NOMO-1 treated with DMSO at 0.1 percent for 48 hours (cell line): ENCODE results near the gene ADGRL2.

Source experiments
- DNase-seq: peaks from one replicate; lab custom pipeline; 2025; ENCODE audit not compliant: unreplicated experiment; lab: John Stamatoyannopoulos, UW

ADGRL2 gene

DNA sequence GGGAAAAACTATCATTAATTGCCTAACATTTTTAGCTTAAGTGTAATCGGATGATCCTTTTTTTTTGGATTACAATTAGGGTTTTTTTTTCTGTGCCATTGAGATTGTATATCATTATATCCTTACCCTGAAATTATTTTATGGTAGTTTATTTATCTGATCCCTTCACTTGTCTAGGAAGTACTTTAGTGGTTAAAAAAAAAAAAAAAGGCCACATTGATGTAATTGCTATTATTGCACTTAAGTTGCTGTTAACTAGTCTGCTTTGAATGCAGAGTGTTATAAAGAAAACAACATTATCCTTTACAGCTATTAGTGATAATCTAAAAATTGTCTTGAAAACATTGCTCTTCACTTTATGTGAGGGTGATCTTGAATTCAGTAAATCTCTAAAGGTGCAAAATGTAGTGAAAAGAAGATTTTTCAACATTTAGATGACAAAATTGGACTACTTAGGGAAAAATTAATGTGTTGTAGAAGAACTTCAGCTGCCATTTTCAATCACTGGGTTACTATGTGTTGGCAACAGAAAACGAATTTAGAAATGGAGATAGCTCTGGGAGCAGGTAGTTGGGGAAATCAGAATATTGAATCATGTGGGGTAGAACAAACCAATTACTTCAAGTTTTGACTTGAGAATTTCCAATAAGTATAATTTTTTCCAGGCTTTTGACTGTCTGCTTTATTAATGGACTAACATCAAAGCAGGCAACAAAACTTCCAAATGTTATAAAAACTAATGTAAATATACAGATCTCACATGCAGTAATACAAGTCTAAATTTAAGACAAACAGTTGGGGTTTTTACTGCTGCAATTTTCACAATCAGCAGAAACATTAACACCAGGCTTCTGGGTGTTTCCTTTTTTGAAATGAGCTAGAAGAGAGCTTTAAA, 5.0 kb downstream of the ADGRL2 start:
- DNase-seq, result peak; percentile 72

- DNase-seq, result no peak
These were observed 5.7 kb downstream of the ADGRL2 start for GRCh38 chr1:81806432-81806770.

DNA sequence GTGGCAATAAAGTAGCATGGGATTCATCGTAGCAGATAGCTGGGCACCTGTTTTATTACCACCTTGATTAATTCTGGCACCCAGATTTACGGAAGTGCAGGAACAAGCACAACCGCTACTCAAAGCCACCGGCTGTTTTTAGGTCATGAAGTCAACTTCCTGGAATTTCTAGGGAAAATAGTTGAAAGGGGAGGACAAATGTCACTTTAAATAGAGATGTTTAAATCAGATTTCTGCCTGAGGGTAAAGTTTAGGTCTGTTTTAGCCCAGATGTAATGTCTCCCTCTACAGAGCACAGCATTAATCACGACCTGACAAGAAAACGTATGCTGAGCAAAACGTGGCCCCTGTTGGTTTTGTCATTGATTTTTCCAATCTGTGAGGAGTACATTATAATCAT, 8.0 kb downstream of the ADGRL2 start:
- DNase-seq, result peak; percentile 75

- peak; percentile 18 for DNase-seq
These were observed 9.1 kb downstream of the ADGRL2 start for GRCh38 chr1:81809808-81810207.

DNA sequence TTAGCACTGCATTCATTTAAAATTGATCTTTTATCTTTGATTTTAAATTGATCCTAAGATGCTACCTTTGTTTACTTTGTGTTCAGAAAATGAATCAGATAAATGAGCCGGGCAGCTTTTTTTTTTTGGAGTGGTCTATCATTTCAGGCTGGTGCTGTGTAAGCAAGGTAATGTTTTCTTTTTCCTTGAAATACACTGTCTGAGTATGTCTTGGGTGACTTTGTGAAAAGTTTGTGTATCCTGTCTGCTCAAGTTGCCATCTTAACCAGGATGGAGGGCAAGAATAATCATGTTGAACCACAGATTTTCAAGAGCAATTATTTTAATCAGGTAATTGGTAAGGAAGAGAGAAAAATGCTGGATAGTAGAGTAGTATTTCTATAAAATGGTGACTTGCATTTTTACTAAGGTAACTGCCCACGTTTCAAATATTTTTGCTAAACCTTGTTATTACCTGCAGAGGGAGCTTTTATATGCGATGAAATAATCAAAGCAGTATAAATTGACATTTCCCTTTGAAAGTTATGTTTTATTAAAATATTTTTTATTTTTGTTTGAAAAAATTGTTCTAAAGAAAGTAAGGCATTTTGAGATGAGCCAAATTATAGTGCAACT, 11.1 kb downstream of the ADGRL2 start:
- peak; percentile 47 for DNase-seq

DNA sequence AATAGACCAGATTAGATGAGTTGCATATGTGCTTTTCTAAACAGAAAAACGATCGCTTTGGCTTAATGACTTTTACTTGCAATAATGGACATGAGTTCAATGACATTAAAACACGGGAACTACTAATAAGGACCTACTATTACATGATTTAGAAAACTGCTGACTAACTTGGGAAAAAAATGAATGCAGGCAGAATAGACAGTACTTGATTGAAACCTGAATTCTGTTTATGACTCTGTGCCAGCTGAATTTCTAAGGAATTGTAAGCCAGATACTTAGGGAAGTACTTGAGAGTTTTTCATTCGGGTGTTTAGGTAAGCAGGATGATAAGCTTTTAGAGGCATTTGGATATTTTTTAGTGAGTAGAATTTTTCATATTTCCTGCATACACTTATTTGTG, 12.0 kb downstream of the ADGRL2 start:
- peak; percentile 52 for DNase-seq

DNA sequence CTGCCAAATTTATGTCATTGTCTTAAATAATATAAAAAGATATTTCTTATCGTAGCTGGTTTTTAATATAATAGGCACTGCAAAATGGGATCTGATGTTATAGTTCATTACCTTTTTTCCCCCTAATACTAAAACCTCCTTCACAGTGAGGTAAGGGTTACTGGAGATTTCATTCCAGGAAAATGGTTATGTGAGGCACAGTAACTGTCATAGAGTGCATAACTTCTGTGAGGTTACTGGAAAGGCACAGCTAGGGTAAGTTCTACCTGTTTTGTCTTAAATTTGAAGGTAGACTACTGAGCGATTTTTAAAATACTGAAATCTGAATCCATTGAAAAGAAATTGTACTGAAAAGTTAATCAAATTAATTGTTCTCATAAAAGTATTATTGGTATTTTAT, 13.0 kb downstream of the ADGRL2 start:
- peak; percentile 20 for DNase-seq

GRCh38 chr1:81819613-81820012, 18.9 kb downstream of the ADGRL2 start:
- DNase-seq, result no peak

DNA sequence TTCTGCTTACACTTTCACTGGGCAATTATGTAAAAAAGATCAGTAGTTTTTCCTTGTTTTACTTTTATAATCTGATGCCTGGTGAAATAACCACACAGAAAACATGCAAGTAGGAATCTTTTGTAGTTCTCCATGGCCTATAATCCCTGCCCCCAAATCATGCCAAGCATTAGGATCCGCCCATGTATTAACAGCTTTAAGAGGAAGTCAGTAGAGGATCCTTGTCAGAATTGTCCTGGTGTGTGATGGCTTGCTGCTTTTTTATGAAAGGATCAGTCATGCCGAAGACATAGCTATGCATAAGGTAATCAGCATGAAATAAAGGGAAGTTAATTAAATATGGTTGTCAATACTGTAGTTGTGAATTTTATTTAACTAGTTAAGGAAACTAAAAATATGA, 20.0 kb downstream of the ADGRL2 start:
- peak; percentile 82 for DNase-seq

GRCh38 chr1:81823082-81823481, 22.3 kb downstream of the ADGRL2 start:
- no peak for DNase-seq

DNA sequence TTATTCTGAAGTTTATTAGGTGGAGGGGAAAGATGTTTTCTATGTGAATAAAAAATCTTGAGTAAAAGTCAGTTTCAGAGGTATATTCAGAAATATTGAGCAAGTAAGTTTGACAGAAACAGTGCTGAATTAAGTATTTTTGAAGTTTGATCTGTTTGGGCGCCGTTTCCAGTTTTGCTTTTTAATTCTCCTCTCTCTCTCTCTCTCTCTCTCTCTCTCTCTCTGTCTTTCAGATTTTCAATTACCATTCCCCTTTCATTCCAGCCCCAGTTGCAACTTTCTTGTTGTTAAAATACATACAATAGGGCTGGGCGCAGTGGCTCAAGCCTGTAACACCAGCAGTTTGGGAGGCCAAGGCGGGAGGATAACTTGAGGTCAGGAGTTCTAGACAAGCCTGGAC, 24.0 kb downstream of the ADGRL2 start:
- no peak for DNase-seq

DNA sequence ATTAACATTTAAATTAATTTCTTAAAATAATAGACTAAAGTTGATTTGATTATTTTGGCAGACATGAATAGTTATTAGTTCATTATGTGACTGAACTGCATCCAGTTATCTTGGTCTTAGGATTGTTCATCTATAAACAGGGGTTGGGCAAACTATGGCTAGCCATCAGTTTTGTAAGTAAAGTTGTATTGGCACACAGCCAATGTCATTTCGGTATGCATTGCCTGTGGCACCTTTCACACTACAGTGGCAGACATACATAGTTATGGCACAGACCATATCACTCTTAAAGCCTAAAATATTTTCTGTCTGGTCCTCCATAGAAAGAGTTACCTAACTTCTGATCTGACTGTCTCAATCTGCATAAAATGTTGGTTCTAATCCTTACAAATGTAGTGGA, 27.2 kb downstream of the ADGRL2 start:
- no peak for DNase-seq

GRCh38 chr1:81832573-81832972, 31.8 kb downstream of the ADGRL2 start:
- no peak for DNase-seq

DNA sequence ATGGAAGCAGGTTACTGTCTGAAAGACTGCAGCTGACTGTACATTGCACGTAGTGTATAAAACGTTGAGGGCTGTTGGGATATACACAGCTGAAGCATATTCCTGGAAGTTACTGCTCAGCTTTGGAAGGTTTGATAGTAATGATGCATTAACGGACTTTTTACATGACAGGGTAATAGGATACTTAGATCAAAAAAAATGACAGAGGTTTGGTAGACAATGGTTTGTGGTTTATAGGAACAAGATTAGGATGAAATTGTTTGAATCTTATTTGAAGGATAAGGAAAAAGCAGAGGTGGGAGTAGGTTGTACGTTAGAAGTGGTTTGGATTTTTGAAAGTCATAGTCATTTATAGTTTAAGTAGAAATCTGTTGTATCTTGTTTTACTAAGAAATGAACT, 33.0 kb downstream of the ADGRL2 start:
- DNase-seq, result no peak

- DNase-seq, result no peak
These were observed 33.5 kb downstream of the ADGRL2 start for GRCh38 chr1:81834268-81834667.

DNA sequence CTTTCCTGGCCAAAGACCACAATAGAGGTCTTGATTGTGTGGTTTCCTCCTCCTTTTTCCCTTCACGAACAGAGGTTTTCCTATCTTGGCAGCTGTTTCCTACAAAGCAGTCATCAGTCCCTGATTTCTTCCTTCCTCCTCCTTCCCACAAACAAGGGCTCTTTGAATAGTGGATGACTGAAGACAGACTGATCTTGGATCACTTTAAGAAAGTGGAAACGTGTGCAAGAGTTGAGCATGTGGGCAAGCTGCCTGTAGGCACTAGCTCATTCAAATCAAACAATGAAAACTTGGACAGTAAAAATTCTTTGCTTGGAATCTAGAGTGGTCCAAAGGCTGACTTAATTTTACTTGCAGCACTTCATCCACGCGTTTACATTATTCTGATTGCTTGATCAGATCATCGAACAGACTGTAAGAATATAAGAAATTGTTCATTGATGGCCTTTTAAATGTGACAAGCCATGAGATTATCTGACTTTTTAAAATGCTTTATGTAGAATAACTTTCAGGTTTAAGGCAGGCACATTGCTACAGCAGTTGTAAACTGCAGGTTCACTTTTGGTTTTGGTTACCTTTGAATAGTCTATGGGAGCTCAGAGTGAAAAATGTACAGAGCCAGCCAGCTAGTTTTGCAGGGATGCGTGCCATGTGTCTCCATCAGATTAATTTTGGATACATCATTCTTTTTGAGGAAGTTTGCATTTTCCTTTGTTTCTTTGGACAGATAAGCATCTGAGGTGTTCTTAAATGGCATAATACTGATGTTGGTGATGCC, 34.4 kb downstream of the ADGRL2 start:
- peak; percentile 7 for DNase-seq

DNA sequence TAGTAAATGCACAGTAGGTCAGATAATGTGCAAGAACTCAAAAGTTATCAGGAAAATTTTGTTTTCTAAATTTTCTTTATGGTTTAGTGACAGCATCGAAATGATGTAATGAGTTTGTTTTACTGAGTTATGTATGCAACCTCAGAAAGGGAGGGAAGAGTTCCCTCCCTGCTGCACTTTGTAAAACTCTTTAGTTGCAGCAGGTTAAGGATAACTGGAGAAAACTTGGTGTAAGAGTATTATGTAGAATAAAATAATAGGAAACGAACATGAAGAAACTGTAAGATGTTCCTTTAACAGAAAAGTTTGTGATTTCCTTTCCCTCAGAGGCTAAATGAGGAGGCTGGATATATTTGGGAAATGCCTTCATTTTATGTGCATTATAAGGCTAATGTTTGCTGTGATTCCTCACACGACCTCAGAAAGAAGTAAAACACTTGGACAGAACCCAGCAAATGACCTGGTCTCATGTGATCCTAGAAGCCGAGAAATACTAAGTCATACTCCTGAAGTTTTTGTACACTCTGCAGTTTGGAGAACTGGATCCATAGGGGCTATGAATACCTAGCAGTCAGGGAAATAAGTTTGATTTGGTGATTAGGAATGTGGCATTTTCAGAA, 35.4 kb downstream of the ADGRL2 start:
- no peak for DNase-seq

- DNase-seq, result no peak
These were observed 38.0 kb downstream of the ADGRL2 start for GRCh38 chr1:81838600-81839218.

DNA sequence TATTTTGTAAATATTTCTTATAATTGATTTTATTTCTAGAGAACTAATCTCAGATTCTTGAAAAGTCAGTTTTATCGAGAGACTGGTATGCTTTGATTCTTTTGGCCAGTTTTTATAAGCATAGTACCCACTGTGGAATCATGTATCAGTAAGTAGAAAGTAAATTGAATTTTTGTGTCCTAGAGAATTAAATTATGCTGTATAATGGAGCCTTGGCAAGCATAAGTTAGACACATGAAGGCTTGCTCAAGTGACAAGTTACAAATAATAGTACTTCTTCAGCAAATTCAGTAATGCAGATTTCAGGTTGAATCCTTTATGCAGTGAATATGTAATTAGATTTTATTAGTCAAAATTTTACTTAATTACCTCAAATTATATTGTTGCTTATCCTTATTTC, 40.1 kb downstream of the ADGRL2 start:
- DNase-seq, result no peak

GRCh38 chr1:81841795-81842194, 41.1 kb downstream of the ADGRL2 start:
- DNase-seq, result no peak

DNA sequence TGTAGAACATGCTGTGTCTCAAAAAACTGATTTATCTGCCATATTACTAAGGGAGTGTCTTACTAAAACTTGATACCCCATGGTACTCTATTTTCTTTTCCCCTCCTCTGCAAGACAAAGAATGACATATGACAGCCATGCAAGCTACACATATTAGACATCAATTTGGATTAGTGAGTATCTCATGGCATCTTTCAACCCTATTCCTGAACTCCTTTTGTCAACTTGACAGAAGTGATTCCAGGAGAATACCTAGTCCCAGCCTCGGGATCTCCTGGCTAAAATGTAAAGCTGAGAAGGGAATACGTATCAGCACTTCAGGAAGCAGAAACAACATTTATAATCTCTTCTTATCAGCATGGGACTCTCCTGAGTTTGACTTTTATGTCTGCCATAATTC, 43.7 kb downstream of the ADGRL2 start:
- DNase-seq, result no peak
